Ovary (tissue), 3 donors: ENCODE results near the gene CSNK2A1.

Experiments
- POLR2A ChIP-seq: fragments of 450-650 bp; IDR thresholded peaks from one replicate; pipeline ENCODE4 v1.6.1; 2017; ENCODE audit warnings: antibody characterized with exemption, mild to moderate bottlenecking, moderate library complexity
- TF ChIP-seq, protein P1 (sequence below), 3 donors: fragments of 450-650 bp in 2 of 3; fragments of 200-600 bp in 1 of 3; IDR thresholded peaks; one replicate each; pipeline versions ENCODE4 v1.5.1 to v1.8.0; 2016 to 2022; ENCODE audit warnings: antibody characterized with exemption in 3 of 3, mild to moderate bottlenecking in 1 of 3
- donor health status: DM: no; HTN: no; CAD: no.

DNA sequence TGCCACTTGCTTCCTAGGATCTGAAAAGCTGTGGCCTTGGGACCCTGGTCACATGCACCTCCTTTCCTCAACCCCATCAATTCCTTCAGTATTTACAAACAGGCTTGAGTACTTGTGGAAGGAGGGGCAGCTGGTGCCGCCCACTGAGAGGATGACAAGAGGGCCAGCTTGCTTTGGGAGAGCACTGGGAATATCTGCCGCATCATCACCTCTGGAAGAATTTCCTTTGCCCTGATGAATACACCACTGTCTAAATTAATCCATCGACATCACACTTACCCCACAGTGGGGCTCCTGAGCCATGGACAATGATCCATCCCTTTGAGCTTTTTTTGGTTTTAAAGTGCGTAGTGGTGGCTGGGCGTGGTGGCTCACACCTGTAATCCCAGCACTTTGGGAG is 107.1 kb downstream of the CSNK2A1 start:
- TF ChIP-seq, protein P1, sequence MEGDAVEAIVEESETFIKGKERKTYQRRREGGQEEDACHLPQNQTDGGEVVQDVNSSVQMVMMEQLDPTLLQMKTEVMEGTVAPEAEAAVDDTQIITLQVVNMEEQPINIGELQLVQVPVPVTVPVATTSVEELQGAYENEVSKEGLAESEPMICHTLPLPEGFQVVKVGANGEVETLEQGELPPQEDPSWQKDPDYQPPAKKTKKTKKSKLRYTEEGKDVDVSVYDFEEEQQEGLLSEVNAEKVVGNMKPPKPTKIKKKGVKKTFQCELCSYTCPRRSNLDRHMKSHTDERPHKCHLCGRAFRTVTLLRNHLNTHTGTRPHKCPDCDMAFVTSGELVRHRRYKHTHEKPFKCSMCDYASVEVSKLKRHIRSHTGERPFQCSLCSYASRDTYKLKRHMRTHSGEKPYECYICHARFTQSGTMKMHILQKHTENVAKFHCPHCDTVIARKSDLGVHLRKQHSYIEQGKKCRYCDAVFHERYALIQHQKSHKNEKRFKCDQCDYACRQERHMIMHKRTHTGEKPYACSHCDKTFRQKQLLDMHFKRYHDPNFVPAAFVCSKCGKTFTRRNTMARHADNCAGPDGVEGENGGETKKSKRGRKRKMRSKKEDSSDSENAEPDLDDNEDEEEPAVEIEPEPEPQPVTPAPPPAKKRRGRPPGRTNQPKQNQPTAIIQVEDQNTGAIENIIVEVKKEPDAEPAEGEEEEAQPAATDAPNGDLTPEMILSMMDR (IDR thresholded peaks at IDR 0.05) = no peak
- no peak for TF ChIP-seq POLR2A
